AG10803 (cell line): ENCODE measurements around the gene APLP1.

Experiments used
- DNase-seq: peaks from one replicate; pipeline ENCODE4 v3.0.0; 2010; ENCODE audit warnings: low read depth
- H3K4me3 ChIP-seq: 2 replicates; pipeline ENCODE4 v1.5.1; 2011; ENCODE audit warnings: mild to moderate bottlenecking, low read length, control low read depth
- TF ChIP-seq, protein P1 (sequence below): conservative IDR thresholded peaks from 2 replicates; pipeline ENCODE4 v1.5.1; 2011; ENCODE audit warnings: mild to moderate bottlenecking, low read length, control low read depth, inconsistent platforms

Gene APLP1

DNA sequence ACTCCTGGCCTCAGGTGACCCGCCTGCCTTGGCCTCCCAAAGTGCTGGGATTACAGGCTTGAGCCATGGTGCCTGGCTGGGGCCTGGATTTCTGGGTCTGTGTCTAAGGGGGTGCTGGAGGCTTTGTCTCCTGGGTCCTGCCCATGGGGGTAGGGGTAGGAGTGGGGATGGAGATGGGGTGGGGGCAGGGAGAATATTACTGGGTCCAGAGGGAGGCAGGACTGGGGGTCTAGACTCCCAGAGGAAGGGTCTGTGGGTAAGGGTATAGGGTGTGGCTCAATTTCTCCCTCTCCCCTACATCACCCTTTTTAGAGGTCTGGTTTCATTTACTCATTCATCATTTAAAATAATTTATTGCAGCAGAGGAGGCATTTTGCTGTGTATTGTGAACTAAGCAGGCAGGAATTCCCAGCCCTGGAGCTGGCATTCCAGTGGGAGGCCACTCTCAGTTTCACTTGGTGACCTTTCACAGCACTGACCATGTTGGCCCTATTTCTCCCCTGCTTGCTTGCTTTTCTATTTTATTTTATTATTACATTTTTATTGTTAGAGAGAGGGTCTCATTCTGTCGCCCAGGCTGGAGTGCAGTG, 32.8 kb downstream of the APLP1 start:
- TF ChIP-seq, protein P1, sequence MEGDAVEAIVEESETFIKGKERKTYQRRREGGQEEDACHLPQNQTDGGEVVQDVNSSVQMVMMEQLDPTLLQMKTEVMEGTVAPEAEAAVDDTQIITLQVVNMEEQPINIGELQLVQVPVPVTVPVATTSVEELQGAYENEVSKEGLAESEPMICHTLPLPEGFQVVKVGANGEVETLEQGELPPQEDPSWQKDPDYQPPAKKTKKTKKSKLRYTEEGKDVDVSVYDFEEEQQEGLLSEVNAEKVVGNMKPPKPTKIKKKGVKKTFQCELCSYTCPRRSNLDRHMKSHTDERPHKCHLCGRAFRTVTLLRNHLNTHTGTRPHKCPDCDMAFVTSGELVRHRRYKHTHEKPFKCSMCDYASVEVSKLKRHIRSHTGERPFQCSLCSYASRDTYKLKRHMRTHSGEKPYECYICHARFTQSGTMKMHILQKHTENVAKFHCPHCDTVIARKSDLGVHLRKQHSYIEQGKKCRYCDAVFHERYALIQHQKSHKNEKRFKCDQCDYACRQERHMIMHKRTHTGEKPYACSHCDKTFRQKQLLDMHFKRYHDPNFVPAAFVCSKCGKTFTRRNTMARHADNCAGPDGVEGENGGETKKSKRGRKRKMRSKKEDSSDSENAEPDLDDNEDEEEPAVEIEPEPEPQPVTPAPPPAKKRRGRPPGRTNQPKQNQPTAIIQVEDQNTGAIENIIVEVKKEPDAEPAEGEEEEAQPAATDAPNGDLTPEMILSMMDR, result no peak
- peak overlapping the region; percentile 77 for H3K4me3 ChIP-seq
- peak; percentile 87 for DNase-seq

DNA sequence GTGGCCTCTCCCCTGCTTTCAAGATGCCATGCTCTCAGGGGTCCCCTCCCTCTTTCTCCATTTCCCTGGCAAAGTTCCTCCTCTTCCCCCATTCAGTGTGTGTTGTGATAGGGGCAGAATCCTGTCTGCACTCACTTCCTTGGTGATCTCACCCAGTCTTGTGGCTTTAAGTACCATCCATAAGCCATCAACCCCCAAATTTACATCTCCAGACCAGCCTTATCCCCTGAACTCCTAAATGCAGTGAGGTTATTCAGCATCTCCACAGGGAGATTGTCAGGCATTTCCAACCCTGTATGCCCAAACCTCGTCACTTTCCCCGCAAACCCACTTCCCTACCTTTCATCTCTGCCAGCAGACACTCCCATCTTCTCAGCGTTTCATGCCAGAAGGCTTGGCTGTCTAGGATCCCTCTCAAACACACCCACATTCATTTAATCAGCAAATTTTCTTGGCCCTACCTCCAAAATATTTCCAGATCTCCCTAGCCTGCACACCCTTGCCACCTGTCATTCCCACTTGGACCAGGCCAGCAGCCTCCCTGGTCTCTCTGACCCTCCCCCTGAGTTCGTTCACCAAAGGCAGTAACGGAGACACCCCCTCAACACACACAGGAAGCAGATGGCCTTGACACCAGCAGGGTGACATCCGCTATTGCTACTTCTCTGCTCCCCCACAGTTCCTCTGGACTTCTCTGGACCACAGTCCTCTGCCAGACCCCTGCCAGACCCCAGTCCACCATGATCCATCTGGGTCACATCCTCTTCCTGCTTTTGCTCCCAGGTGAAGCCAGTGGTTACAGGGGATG, 33.7 kb downstream of the APLP1 start, which contains the start of gene HCST:
HCST (plus strand) TSS at position 676 of the 808 bp plus-strand sequence; CDS start at position 741, 65 bp downstream.
- peak within 1 kb of the TSS; percentile 33 for H3K4me3 ChIP-seq
- TF ChIP-seq, protein P1, result no peak
- peak; percentile 93 for DNase-seq

GRCh38 chr19:35902870-35903475, 34.6 kb downstream of the APLP1 start:
- TF ChIP-seq, protein P1, result no peak
- peak overlapping the region; percentile 20 for H3K4me3 ChIP-seq

DNA sequence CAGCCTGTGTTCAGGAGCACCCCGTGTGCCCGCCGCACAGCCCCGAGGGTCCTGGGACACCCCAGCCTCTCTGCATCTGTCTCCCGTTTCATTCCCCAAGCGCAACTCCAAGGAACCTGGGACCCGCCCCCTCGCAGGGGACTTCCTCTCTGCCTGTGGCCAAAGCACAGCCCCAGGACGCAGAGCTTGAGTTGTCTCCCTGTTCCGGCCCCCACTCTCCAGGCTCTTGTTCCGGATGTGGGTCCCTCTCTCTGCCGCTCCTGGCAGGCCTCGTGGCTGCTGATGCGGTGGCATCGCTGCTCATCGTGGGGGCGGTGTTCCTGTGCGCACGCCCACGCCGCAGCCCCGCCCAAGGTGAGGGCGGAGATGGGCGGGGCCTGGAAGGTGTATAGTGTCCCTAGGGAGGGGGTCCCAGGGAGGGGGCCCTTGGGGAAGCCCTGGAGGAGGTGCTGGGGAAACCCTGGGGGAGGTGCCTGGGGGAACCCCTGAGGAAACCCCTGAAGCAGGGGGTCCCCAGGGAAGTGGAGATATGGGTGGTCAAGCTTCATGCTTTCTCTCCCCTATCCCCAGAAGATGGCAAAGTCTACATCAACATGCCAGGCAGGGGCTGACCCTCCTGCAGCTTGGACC, 35.3 kb downstream of the APLP1 start:
- TF ChIP-seq, protein P1, result no peak
- DNase-seq, result peak; percentile 79

More at GRCh38 chr19:35902870-35903475, 34.6 kb downstream of the APLP1 start:
- no peak for DNase-seq

GRCh38 chr19:35904311-35905068, 36.1 kb downstream of the APLP1 start:
- H3K4me3 ChIP-seq, result no peak overlapping the region
- TF ChIP-seq, protein P1, result no peak
- no peak for DNase-seq

More for the DNA sequence above, 35.3 kb downstream of the APLP1 start:
- peak overlapping the region; percentile 20 for H3K4me3 ChIP-seq

DNA sequence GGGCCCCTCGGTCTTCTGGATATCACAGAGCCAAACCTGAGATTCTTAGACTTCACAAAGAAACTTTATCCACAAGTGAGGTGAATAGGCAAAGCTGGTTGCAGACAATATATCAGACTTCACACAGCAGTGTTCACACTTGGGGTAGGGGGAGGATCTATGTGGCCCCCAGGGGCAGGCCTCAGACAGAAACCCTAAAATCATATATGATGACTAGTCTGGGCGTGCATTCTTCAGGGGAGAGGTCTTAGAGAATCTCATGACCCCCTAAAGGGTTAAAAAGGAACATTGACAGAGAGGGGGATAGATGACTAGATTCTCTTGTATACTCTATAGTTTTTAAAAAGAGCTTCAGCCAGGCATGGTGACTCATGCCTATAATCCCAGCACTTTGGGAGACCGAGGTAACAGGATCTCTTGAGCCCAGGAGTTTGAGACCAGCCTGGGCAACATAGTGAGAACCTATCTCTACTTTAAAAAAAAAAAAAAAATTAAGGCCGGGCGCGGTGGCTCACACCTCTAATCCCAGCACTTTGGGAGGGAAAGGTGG, 36.9 kb downstream of the APLP1 start:
- no peak overlapping the region for H3K4me3 ChIP-seq
- no peak for DNase-seq
- TF ChIP-seq, protein P1, result no peak
